Measurements from ENCODE around the gene GEMIN4. TPM values are rescaled to one million over a fixed set of nuclear protein-coding genes. Genes with fewer than 3 reads are reported as not detected.

Gene GEMIN4
- total and polyA plus RNA-seq, 2 of the 4 experiments (the other 2 are of a cell fraction) = 16.5 to 20.4 TPM

- TF ChIP-seq MAZ (IDR thresholded peaks at IDR 0.05; ENCODE audit: borderline replicate concordance, low read depth, low read length) (no peak; the same call in 1 of the 2 replicates), MAFK (IDR thresholded peaks at IDR 0.05; ENCODE audit: low read depth, low read length) (no peak)
Observed at GRCh38 chr17:732067-732901, 19.8 kb downstream of the GEMIN4 start, which contains the start of gene TLCD3A (continued).

- no TSS peak for BruUV-seq (replicated peaks)
- WGBS, 2 experiments (ENCODE audit: extremely low coverage in 2 of 2, insufficient read length in 1 of 2) = no CpG with 5 or more reads among the region's 26 CpGs
- ChIA-PET CTCF (interaction anchor here (0.6 kb wide), 1 partner anchor 249 kb away, joined by 3 read pairs; no protein-coding TSS in a partner anchor), POLR2A (ENCODE audit: unreplicated experiment) (no interaction called here)
- Histone ChIP-seq H3K56ac (ENCODE audit: extremely low read depth, insufficient read depth, low read length) (no peak overlapping the region; the same call in 1 of the 2 replicates), H3K14ac (replicated peaks; ENCODE audit: low read depth, low read length) (peak overlapping the region; percentile 40; the same call in 1 of the 2 replicates), H3K4me1 (ENCODE audit: control insufficient read depth, insufficient read depth, low read length) (peaks cover 10% of the 10 kb centered on the region), H2AK5ac (ENCODE audit: low read depth, low read length) (no peak overlapping the region), H3K27ac (ENCODE audit: insufficient read depth, low read length) (peak overlapping the region; percentile 65), H2BK5ac (ENCODE audit: low read depth, low read length, poor library complexity, severe bottlenecking) (peak overlapping the region; percentile 15), H2BK20ac (ENCODE audit: low read depth, low read length) (no peak overlapping the region), H2AK9ac (replicated peaks; ENCODE audit: low read depth, low read length, poor library complexity) (peak overlapping the region; percentile 92), H4K5ac (ENCODE audit: low read depth, low read length) (peak overlapping the region; percentile 7), H3K79me1 (ENCODE audit: low read depth in 1 of 2, low read length in 2 of 2) (peaks cover 24 to 64% of the 10 kb centered on the region in 2 experiments), H4K91ac (ENCODE audit: insufficient read depth, low read depth, low read length) (peak overlapping the region; percentile 9; the same call in 1 of the 2 replicates), H4K20me1 (ENCODE audit: insufficient read depth, low read length) (peaks cover 4% of the 10 kb centered on the region; the same call in 1 of the 2 replicates), H3K27me3 (ENCODE audit: control insufficient read depth, insufficient read depth, low read length) (no peaks in the 10 kb centered on the region), H2AFZ (replicated peaks; ENCODE audit: low read length, poor library complexity) (peak overlapping the region; percentile 90), H3K23ac (ENCODE audit: low read depth, low read length) (peak overlapping the region; percentile 79; the same call in 1 of the 2 replicates), H3K4ac (ENCODE audit: low read depth, low read length) (peak overlapping the region; percentile 60), H3K9ac (ENCODE audit: low read depth, low read length) (peak overlapping the region; percentile 53), H2BK15ac (ENCODE audit: low read depth, low read length) (no peak overlapping the region), H3K9me3 (ENCODE audit: control insufficient read depth, insufficient read depth, low read length) (no peaks in the 10 kb centered on the region), H3K9me1 (ENCODE audit: insufficient read depth, low read length) (peaks cover 8% of the 10 kb centered on the region), H2BK120ac (ENCODE audit: low read depth, low read length) (no peak overlapping the region; the same call in 1 of the 2 replicates), H3K36me3 (ENCODE audit: control insufficient read depth, insufficient read depth, low read length) (peaks cover 3% of the 10 kb centered on the region), H3K4me3 (ENCODE audit: insufficient read depth, low read depth, low read length) (peak overlapping the region; percentile 55), H3K18ac (ENCODE audit: low read depth, low read length) (no peak overlapping the region), H4K8ac (ENCODE audit: low read depth in 2 of 2, low read length in 2 of 2) (peak overlapping the region in 1 of 2 experiments; percentile 75; a peak in 2 of 4 replicates), H3K4me2 (ENCODE audit: low read depth, low read length) (peak overlapping the region; percentile 27)
- dilution Hi-C loops (cut with HindIII; ENCODE audit: low sequenced_read_pairs, unreplicated experiment) = no loop called here
- intact Hi-C loops (cut with micrococcal nuclease) = loop anchor here (5.0 kb wide), 1 partner anchor 251 kb away; no protein-coding TSS in a partner anchor
- in situ Hi-C loops (cut with MboI; ENCODE audit: low sequenced_read_pairs) = no loop called here
- TF ChIP-seq SMC3 (IDR thresholded peaks at IDR 0.05; ENCODE audit: low read depth, low read length) = no peak
- no peak for TF ChIP-seq POLR2A (IDR thresholded peaks at IDR 0.05; ENCODE audit: low read depth, low read length)
- no peak for TF ChIP-seq USF2 (IDR thresholded peaks at IDR 0.05; ENCODE audit: low read depth, low read length)
- TF ChIP-seq CHD1 (IDR thresholded peaks at IDR 0.05; ENCODE audit: low read depth, low read length) = no peak
- TF ChIP-seq, protein P1, sequence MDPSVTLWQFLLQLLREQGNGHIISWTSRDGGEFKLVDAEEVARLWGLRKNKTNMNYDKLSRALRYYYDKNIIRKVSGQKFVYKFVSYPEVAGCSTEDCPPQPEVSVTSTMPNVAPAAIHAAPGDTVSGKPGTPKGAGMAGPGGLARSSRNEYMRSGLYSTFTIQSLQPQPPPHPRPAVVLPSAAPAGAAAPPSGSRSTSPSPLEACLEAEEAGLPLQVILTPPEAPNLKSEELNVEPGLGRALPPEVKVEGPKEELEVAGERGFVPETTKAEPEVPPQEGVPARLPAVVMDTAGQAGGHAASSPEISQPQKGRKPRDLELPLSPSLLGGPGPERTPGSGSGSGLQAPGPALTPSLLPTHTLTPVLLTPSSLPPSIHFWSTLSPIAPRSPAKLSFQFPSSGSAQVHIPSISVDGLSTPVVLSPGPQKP (IDR thresholded peaks at IDR 0.05; ENCODE audit: borderline replicate concordance, low read depth, low read length) = no peak
- no peak for TF ChIP-seq MXI1 (IDR thresholded peaks at IDR 0.05; ENCODE audit: borderline replicate concordance, low read depth, low read length)
- ATAC-seq (ENCODE audit: low read depth) = no peak; the same call in 1 of the 2 replicates
- no peak for DNase-seq
Observed at GRCh38 chr17:731644-732066, 20.4 kb downstream of the GEMIN4 start.

Measured in IMR-90 (cell line).